ENCODE measurements around the gene ALAS1.
A peak's percentile ranks its signal among the peaks of the same experiment; 100 is the strongest.

Gene ALAS1

DNA sequence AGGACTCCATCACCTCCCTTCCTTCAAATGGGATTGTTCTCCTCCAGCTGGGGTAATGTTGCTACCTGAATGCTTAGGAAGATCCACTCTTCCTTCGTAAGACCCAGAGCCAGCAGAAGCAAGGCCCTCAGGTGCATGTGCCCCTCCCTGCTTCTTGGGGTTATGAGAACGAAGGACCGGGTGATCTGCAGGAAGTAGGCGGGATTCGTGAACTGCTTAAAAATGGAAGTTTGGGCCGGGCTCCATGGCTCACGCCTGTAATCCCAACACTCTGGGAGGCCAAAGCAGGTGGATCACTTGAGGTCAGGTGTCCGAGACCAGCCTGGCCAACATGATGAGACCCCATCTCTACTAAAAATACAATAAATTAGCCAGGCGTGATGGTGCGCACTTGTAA is 19.4 kb downstream of the ALAS1 start:
- FAIRE-seq, result peak; percentile 70
- TF ChIP-seq TAF1 (IDR thresholded peaks at IDR 0.05; ENCODE audit: low read depth, low read length) (no peak), POU2F2 (IDR thresholded peaks at IDR 0.05; ENCODE audit: low read depth, low read length) (no peak)
- no peak for DNase-seq (ENCODE audit: insufficient read length, low spot score)

DNA sequence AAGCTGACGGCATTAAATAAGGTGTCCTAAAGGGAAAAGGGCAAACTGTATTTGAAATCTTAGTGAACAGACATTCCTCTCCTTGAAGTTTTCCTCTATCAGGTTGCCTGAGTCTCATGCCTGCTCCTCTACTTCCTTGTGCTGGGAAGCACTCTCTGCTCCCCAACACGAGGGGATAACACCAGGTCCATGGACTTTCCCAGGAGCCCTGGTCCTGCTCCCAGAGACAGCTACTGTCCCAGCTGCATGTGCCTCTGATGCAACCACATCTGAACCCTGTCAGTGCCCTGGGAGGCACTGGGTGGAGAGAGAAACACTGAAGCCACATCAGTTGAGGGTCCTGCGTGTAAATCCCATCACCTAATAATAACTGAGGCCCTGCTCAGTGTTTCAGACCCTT is 20.1 kb downstream of the ALAS1 start:
- TF ChIP-seq POLR2AphosphoS5 (IDR thresholded peaks at IDR 0.05; ENCODE audit: low read depth, low read length) (no peak), POU2F2 (IDR thresholded peaks at IDR 0.05; ENCODE audit: low read depth, low read length) (no peak), PAX5 (IDR thresholded peaks at IDR 0.05; ENCODE audit: insufficient read depth, low read length, severe bottlenecking) (no peak), SPI1 (IDR thresholded peaks at IDR 0.05; ENCODE audit: low read depth, low read length) (no peak), TAF1 (IDR thresholded peaks at IDR 0.05; ENCODE audit: low read depth, low read length) (no peak), POLR2A (IDR thresholded peaks at IDR 0.05; ENCODE audit: low read depth, low read length) (no peak)
- DNase-seq (ENCODE audit: insufficient read length, low spot score) (no peak), FAIRE-seq (no peak)

DNA sequence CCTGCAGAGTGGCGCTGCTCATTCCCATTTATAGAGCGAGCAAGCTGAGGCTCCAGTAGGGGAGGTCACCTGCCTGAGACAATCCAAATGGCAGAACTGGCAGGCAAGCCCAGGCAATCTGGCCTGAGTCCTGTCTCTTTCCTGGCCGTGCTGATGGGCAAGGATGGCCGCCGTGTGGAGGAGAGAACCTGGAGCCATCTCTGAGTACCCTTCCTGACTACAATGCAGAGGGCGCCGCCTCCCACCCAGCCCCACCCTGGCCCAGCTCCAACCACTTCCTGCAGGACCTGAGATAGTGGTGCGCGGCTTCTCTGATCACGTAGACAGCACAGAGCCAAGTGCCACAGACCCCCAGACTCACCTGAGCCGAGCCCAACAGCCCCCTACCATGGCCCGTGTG is 20.5 kb downstream of the ALAS1 start:
- FAIRE-seq (no peak), DNase-seq (ENCODE audit: insufficient read length, low spot score) (no peak)
- TF ChIP-seq TAF1 (IDR thresholded peaks at IDR 0.05; ENCODE audit: low read depth, low read length) (no peak), POU2F2 (IDR thresholded peaks at IDR 0.05; ENCODE audit: low read depth, low read length) (no peak), PAX5 (IDR thresholded peaks at IDR 0.05; ENCODE audit: insufficient read depth, low read length, severe bottlenecking) (no peak), POLR2A (IDR thresholded peaks at IDR 0.05; ENCODE audit: low read depth, low read length) (no peak), POLR2AphosphoS5 (IDR thresholded peaks at IDR 0.05; ENCODE audit: low read depth, low read length) (no peak), SPI1 (IDR thresholded peaks at IDR 0.05; ENCODE audit: low read depth, low read length) (no peak)

DNA sequence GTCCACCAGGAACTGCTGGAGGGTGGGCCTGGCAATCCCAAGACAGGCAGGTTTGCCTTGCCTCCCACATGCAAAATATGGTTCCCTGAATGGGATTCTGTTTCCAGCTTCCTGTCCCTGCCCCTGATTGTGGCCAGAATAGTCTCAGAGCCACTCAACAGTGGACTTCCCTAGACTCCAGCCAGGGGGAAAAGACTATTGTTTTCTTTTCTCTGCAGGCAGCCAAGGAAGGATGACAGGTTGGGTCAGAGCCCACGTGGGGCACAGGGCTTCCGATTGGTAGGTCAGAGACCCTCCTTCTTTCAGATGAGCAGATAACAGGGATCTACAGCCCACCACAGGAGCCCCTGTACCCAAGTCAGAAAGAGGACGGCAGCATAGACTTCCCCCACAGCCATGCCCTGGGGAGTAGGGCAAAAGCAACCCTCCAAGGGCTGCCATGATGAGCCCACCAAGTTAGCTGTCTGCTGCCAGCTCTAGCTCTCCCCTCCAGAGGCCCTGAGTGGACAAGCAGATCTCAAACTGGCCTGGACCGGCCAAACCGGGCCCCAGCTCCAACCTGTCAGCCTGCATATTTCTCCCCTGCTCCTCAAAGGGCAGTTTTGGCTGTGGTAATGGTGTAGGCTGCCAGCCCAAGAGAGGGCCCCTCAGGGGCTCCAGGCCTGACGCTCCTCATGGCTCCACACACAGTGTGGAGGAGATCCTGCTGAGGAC is 21.1 kb downstream of the ALAS1 start:
- DNase-seq (ENCODE audit: insufficient read length, low spot score) (no peak), FAIRE-seq (no peak)
- TF ChIP-seq PAX5 (IDR thresholded peaks at IDR 0.05; ENCODE audit: insufficient read depth, low read length, severe bottlenecking), result no peak
- TF ChIP-seq SPI1 (IDR thresholded peaks at IDR 0.05; ENCODE audit: low read depth, low read length), result no peak
- TF ChIP-seq POU2F2 (IDR thresholded peaks at IDR 0.05; ENCODE audit: low read depth, low read length), result no peak
- TF ChIP-seq POLR2AphosphoS5 (IDR thresholded peaks at IDR 0.05; ENCODE audit: low read depth, low read length), result no peak
- TF ChIP-seq POLR2A (IDR thresholded peaks at IDR 0.05; ENCODE audit: low read depth, low read length), result no peak
- no peak for TF ChIP-seq TAF1 (IDR thresholded peaks at IDR 0.05; ENCODE audit: low read depth, low read length)

DNA sequence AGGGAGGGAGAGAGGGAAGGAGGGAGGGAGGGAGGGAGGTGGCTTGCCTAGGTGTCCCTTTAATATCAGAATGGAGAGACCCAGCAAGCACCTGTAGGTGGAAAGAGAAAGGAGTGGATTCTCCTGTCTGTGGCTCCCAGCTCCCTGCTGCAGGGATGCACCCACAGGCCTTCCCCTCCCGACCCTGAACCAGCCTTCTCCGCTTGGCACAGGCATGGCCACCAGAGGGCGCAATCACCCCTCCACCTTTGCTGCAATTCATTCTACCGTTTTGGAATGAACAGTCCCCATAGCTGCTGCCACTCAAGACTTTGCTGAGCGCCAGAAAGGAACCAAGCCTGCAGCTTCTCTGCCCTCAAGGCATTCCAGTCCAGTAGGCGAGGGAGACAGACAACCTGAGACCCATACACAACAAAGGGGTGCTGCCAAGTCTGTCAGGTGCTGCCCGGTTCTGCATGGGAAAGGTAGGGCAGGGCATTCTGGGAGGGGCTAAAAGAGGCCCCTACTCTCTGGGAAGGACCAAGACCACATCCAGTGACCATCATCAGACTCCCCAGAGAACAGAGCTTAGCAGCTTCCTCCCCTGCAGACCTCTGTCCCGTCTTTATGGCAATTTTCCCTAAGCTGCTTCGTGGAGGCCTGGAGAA is 22.5 kb downstream of the ALAS1 start:
- DNase-seq (ENCODE audit: insufficient read length, low spot score), result peak; percentile 85
- peak; percentile 99 for FAIRE-seq
- TF ChIP-seq POLR2A (IDR thresholded peaks at IDR 0.05; ENCODE audit: low read depth, low read length) (no peak), SPI1 (IDR thresholded peaks at IDR 0.05; ENCODE audit: low read depth, low read length) (no peak), PAX5 (IDR thresholded peaks at IDR 0.05; ENCODE audit: insufficient read depth, low read length, severe bottlenecking) (no peak), POLR2AphosphoS5 (IDR thresholded peaks at IDR 0.05; ENCODE audit: low read depth, low read length) (no peak), POU2F2 (IDR thresholded peaks at IDR 0.05; ENCODE audit: low read depth, low read length) (no peak), TAF1 (IDR thresholded peaks at IDR 0.05; ENCODE audit: low read depth, low read length) (no peak)

DNA sequence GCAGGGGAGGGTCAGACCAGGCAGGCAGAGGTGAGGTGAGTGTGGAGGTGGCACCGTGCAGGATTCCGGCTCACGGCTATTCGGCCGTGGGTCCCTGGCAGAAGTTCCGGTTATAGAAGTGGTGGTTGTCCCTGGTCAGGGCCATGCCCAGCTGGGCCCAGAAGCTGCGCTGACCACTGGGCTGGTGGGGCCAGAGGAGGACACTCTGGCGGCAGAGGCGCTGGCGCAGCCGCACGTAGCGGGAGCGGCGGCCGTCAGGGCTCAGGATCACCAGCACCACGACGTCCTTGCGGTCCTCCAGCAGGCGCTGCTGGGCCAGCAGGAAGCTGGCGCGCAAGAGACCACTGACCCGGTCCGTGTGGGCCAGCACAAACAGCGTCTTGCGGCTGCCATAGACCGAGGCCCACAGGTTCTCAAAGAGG is 23.2 kb downstream of the ALAS1 start:
- TF ChIP-seq TAF1 (IDR thresholded peaks at IDR 0.05; ENCODE audit: low read depth, low read length), result no peak
- TF ChIP-seq PAX5 (IDR thresholded peaks at IDR 0.05; ENCODE audit: insufficient read depth, low read length, severe bottlenecking), result no peak
- TF ChIP-seq POLR2AphosphoS5 (IDR thresholded peaks at IDR 0.05; ENCODE audit: low read depth, low read length), result no peak
- TF ChIP-seq POLR2A (IDR thresholded peaks at IDR 0.05; ENCODE audit: low read depth, low read length), result no peak
- TF ChIP-seq SPI1 (IDR thresholded peaks at IDR 0.05; ENCODE audit: low read depth, low read length), result no peak
- TF ChIP-seq POU2F2 (IDR thresholded peaks at IDR 0.05; ENCODE audit: low read depth, low read length), result no peak
- no peak for DNase-seq (ENCODE audit: insufficient read length, low spot score)
- no peak for FAIRE-seq

DNA sequence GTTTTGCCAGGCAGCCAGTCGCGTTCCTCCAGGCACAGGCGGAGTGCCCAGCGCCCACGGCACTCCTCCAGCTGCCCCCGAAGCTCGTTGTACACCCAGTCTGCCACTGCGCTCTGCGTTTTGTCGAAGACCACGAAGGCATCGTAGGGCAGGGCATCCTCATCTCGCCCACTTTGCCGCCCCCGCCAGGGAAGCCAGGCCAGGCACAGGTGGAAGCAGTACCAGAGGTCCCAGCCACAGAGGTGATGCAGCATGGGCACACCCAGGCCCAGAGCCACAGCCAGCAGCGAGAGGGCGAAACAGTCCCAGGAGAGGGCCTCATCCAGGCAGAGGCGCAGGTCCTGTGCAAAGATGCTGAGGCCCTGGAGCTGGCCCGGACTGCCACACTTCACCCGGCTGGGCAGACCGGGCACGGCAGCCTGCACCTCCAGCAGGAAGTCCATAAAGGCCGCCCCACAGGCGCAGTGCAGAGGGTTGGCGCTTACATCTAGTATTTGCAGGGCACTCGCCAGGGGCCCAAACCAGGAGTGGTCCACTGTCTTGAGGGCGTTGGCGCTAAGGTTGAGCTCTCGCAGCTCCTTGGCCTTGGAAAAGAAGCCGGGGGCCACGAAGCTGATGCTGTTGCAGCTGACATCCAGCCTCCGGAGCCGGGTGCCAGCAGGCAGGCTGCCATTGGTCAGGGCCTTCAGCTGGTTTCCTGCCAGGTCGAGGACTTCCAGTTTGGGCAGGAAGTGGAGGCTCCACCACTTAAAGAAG is 23.8 kb downstream of the ALAS1 start:
- DNase-seq (ENCODE audit: insufficient read length, low spot score) (no peak), FAIRE-seq (no peak)
- TF ChIP-seq POLR2AphosphoS5 (IDR thresholded peaks at IDR 0.05; ENCODE audit: low read depth, low read length), result no peak
- TF ChIP-seq SPI1 (IDR thresholded peaks at IDR 0.05; ENCODE audit: low read depth, low read length), result no peak
- no peak for TF ChIP-seq TAF1 (IDR thresholded peaks at IDR 0.05; ENCODE audit: low read depth, low read length)
- no peak for TF ChIP-seq POU2F2 (IDR thresholded peaks at IDR 0.05; ENCODE audit: low read depth, low read length)
- TF ChIP-seq PAX5 (IDR thresholded peaks at IDR 0.05; ENCODE audit: insufficient read depth, low read length, severe bottlenecking), result no peak
- TF ChIP-seq POLR2A (IDR thresholded peaks at IDR 0.05; ENCODE audit: low read depth, low read length), result no peak

DNA sequence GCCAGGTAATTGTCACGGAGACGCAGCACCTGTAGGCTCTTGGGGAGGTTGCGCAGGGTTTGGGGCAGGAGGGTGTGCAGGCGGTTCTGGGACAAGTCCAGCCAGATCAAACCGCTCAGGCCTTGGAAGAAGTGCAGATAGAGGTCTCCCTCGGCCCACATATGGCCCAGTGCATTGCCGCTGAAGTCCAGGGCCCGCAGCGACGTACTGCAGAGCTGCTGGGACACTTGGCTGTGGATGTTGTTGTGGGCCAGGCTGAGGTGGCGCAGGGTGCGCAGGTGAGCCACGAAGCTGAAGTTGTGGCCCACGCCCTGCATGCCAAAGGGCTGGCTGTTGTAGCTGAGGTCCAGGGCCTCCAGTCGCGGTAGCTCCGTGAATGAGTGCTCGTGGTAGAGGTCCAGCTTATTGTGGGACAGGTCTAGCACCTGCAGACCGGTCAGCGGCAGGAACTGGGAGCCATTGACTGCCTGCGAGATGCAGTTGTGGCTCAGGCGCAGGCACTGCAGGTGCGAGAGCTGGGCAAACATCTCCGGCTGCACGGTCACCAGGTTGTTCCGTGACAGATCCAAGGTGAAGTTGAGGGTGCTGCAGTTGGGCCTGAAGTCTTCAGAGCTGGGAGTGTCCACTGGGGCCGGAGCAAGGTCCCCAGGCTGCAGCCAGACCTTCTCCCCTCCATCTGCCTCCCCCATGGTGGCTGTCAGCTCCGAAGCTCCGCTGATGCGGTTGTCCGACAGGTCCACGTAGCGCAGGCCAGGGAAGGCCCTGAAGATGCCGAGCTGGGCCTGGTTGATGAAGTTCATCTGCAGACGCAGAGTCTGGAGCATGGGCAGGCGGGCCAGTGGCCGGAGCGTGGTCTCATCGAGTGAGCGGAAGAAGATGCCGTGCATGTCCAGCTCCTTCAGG is 24.6 kb downstream of the ALAS1 start:
- no peak for TF ChIP-seq SPI1 (IDR thresholded peaks at IDR 0.05; ENCODE audit: low read depth, low read length)
- TF ChIP-seq POLR2AphosphoS5 (IDR thresholded peaks at IDR 0.05; ENCODE audit: low read depth, low read length), result no peak
- TF ChIP-seq POLR2A (IDR thresholded peaks at IDR 0.05; ENCODE audit: low read depth, low read length), result no peak
- TF ChIP-seq PAX5 (IDR thresholded peaks at IDR 0.05; ENCODE audit: insufficient read depth, low read length, severe bottlenecking), result no peak
- no peak for TF ChIP-seq POU2F2 (IDR thresholded peaks at IDR 0.05; ENCODE audit: low read depth, low read length)
- TF ChIP-seq TAF1 (IDR thresholded peaks at IDR 0.05; ENCODE audit: low read depth, low read length), result no peak
- DNase-seq (ENCODE audit: insufficient read length, low spot score), result no peak
- no peak for FAIRE-seq
